Measurements from ENCODE around the gene PIK3CB.
"Not testable (repeated sequence)": the region's sequence is repeated elsewhere in the genome, so short reads cannot be mapped to it uniquely, and the experiment has no call there.

Gene PIK3CB

DNA sequence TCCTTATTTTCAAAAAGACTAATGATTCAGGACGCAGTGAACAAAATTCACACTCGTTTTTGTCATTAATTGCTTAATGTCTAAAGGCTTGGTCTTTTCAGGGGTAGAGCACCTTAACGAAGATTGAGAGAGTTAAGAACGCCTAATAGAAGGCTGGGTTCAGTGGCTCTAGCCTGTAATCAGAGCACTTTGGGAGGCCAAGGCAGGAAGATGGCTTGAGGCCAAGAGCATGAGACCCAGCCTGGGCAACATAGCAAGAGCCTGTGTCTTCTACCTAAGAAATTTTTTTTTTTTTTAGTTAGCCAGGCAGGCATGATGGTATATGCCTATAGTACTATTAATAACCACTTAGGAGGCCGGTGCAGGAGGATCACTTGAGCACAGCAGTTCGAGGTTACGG is 7.5 kb downstream of the PIK3CB start:
- no peaks in the 10 kb centered on the region for H3K9me3 ChIP-seq (ENCODE audit: insufficient read depth, low read depth, low read length)
- no peak overlapping the region for H3K9ac ChIP-seq (ENCODE audit: low read depth, low read length)
- H3K4me3 ChIP-seq (ENCODE audit: low read length), result no peak overlapping the region
- H3K36me3 ChIP-seq (ENCODE audit: insufficient read depth, low read length), result peaks cover 8% of the 10 kb centered on the region
- WGBS, result 94% methylated on average over 7 of the region's 7 CpGs
- no peak overlapping the region for H3K27ac ChIP-seq (ENCODE audit: low read depth, low read length)
- no peaks in the 10 kb centered on the region for H3K27me3 ChIP-seq (ENCODE audit: insufficient read depth, low read length)
- H3K4me1 ChIP-seq (ENCODE audit: insufficient read depth, low read length), result peaks cover 19% of the 10 kb centered on the region

DNA sequence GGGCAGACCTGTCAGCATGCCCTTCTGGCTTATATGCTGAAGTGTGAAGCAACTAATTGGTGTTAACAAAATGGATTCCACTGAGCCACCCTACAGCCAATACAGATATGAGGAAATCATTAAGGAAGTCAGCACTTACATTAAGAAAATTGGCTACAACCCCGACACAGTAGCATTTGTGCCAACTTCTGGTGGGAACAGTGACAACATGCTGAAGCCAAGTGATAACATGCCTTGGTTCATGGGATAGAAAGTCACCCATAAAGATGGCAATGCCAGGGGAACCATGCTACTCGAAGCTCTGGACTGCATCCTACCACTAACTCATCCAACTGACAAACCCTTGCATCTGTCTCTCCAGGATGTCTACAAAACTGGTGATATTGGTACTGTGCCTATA is 9.4 kb downstream of the PIK3CB start:
- 84% methylated on average over 2 of the region's 2 CpGs for WGBS
- H3K4me3 ChIP-seq (ENCODE audit: low read length), result no peak overlapping the region
- H3K9ac ChIP-seq (ENCODE audit: low read depth, low read length), result no peak overlapping the region
- H3K27me3 ChIP-seq (ENCODE audit: insufficient read depth, low read length), result no peaks in the 10 kb centered on the region
- no peak overlapping the region; the same call in 1 of the 2 replicates for H3K27ac ChIP-seq (ENCODE audit: low read depth, low read length)
- H3K36me3 ChIP-seq (ENCODE audit: insufficient read depth, low read length), result peaks cover 8% of the 10 kb centered on the region
- H3K4me1 ChIP-seq (ENCODE audit: insufficient read depth, low read length), result peaks cover 19% of the 10 kb centered on the region
- H3K9me3 ChIP-seq (ENCODE audit: insufficient read depth, low read depth, low read length), result no peaks in the 10 kb centered on the region

DNA sequence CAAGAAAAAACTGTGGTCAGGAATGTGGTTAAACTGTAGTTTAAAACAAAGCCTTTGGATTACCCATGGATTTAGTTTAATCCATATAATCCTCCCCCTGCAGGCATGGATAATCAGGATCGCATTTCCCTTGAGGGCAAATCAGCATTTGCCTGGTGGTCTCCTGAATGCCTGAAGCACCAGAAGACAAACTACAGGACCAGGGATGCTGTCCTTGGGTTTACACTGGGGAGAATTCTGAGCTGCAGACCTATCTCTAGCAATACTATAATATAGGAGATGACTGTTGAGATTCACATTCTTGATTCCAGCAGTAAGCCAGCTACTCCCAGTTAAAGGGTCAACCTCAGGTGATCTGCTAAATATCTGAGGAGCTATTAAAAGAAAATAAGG is 10.6 kb downstream of the PIK3CB start:
- peaks cover 11% of the 10 kb centered on the region for H3K36me3 ChIP-seq (ENCODE audit: insufficient read depth, low read length)
- H3K4me3 ChIP-seq (ENCODE audit: low read length), result no peak overlapping the region
- H3K27me3 ChIP-seq (ENCODE audit: insufficient read depth, low read length), result no peaks in the 10 kb centered on the region
- H3K9me3 ChIP-seq (ENCODE audit: insufficient read depth, low read depth, low read length), result no peaks in the 10 kb centered on the region
- 42% methylated on average over 1 of the region's 1 CpG for WGBS
- H3K9ac ChIP-seq (ENCODE audit: low read depth, low read length), result 0 out of 2 replicates have a peak overlapping the region, but pooled peaks have one; percentile 2
- H3K4me1 ChIP-seq (ENCODE audit: insufficient read depth, low read length), result peaks cover 19% of the 10 kb centered on the region
- peak overlapping the region; percentile 70 for H3K27ac ChIP-seq (ENCODE audit: low read depth, low read length)

DNA sequence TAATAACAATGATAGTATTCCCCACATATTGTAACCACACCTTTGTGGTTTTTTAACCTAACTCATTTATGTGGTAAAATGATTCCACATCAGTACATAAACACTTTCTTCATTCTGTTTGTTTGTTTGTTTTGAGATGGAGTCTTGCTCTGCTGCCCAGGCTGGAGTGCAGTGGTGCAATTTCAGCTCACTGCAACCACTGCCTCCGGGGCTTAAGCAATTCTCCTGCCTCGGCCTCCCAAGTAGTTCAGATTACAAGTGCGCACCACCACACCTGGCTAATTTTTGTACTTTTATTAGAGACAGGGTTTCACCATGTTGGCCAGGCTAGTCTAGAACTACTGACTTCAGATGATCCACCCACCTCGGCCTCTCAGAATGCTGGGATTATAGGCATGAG is 14.3 kb downstream of the PIK3CB start:
- H3K9ac ChIP-seq (ENCODE audit: low read depth, low read length); H3K27ac ChIP-seq (ENCODE audit: low read depth, low read length); H3K9me3 ChIP-seq (ENCODE audit: insufficient read depth, low read depth, low read length); H3K4me3 ChIP-seq (ENCODE audit: low read length); H3K27me3 ChIP-seq (ENCODE audit: insufficient read depth, low read length); H3K36me3 ChIP-seq (ENCODE audit: insufficient read depth, low read length): not testable (repeated sequence)
- WGBS, result 97% methylated on average over 4 of the region's 4 CpGs
- H3K4me1 ChIP-seq (ENCODE audit: insufficient read depth, low read length), result peaks cover 26% of the 10 kb centered on the region

DNA sequence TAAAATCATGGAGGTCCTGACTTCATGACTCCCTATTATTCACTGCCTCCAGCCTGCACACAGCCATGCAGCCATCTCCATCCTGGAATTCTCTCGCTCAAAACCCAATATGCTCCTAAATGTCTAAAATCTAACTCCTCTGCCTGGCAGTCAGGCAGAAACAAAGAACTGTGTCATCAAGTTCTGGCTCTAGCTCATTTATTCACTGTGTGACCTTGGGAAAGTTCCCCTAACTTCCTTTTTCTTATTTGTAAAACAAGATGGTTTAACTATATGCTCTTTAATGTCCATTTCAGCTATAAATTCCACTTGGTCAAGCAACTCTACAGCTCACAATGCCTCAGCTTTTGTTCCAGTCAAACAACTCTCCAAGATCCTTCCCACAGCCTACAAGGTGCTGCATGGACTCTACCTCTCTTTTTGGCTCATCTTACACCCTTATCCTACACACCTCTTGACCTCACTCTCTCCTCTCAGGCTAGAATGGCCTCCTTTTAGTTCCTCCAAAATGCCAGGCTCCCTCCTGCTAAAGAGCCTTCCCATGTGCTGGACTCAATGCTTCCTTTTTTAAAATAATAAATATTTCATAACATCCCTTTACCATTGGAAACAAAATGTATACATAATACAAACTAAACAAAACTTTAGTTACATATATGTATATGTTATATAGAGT is 16.4 kb downstream of the PIK3CB start:
- H3K36me3 ChIP-seq (ENCODE audit: insufficient read depth, low read length), result 0 out of 2 replicates have a peak, but pooled peaks cover 3% of the 10 kb centered on the region
- peaks cover 9% of the 10 kb centered on the region for H3K4me1 ChIP-seq (ENCODE audit: insufficient read depth, low read length)
- no peaks in the 10 kb centered on the region for H3K27me3 ChIP-seq (ENCODE audit: insufficient read depth, low read length)
- H3K9ac ChIP-seq (ENCODE audit: low read depth, low read length), result no peak overlapping the region
- H3K27ac ChIP-seq (ENCODE audit: low read depth, low read length), result no peak overlapping the region
- H3K4me3 ChIP-seq (ENCODE audit: low read length), result no peak overlapping the region
- 96% methylated on average over 1 of the region's 1 CpG for WGBS
- H3K9me3 ChIP-seq (ENCODE audit: insufficient read depth, low read depth, low read length), result no peaks in the 10 kb centered on the region

DNA sequence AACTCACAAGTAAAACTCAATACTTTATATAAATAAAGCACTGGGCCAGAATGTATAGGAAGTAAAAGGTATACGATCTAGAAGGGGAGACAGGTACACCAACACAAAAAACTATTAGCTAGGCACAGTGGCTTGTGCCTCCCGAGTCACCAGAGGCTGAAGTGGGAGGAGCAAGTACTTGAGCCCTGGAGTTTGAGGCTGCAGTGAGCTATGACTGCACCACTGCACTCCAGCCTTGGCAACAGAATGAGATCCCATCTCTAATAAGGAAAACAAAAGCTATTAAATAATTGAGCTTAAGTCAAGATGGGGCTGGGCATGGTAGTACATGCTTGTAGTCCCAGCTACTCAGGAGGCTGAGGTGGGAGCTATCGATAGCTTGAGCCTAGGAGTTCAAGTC is 17.0 kb downstream of the PIK3CB start:
- Histone ChIP-seq H3K4me1 (ENCODE audit: insufficient read depth, low read length) (peaks cover 7% of the 10 kb centered on the region), H3K9me3 (ENCODE audit: insufficient read depth, low read depth, low read length) (no peaks in the 10 kb centered on the region), H3K9ac (ENCODE audit: low read depth, low read length) (no peak overlapping the region), H3K4me3 (ENCODE audit: low read length) (no peak overlapping the region), H3K27ac (ENCODE audit: low read depth, low read length) (no peak overlapping the region), H3K27me3 (ENCODE audit: insufficient read depth, low read length) (no peaks in the 10 kb centered on the region), H3K36me3 (ENCODE audit: insufficient read depth, low read length) (0 out of 2 replicates have a peak, but pooled peaks cover 3% of the 10 kb centered on the region)
- WGBS, result 74% methylated on average over 2 of the region's 3 CpGs

DNA sequence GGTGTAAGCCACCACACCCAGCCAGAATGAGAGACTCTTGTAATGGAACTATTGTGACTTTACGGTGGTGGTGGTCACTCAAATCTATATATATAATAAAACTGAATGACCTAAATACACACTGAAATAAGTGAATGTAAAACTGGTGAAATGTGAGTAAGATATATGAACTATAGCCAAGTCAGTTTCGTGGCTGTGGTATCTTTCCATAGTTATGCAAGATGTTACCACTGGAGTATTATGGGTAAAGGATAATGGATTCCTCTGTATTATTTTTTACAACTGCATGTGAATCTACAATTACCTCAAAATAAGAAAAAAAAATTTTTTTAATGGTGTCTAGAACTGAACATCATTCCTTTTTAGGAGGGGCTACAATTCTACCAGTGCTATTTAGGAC is 21.9 kb downstream of the PIK3CB start:
- no peaks in the 10 kb centered on the region for H3K9me3 ChIP-seq (ENCODE audit: insufficient read depth, low read depth, low read length)
- H3K4me3 ChIP-seq (ENCODE audit: low read length), result no peak overlapping the region
- WGBS, result 94% methylated on average over 1 of the region's 2 CpGs
- no peak overlapping the region for H3K27ac ChIP-seq (ENCODE audit: low read depth, low read length)
- H3K4me1 ChIP-seq (ENCODE audit: insufficient read depth, low read length), result no peaks in the 10 kb centered on the region
- H3K36me3 ChIP-seq (ENCODE audit: insufficient read depth, low read length), result no peaks in the 10 kb centered on the region
- no peak overlapping the region for H3K9ac ChIP-seq (ENCODE audit: low read depth, low read length)
- no peaks in the 10 kb centered on the region for H3K27me3 ChIP-seq (ENCODE audit: insufficient read depth, low read length)

DNA sequence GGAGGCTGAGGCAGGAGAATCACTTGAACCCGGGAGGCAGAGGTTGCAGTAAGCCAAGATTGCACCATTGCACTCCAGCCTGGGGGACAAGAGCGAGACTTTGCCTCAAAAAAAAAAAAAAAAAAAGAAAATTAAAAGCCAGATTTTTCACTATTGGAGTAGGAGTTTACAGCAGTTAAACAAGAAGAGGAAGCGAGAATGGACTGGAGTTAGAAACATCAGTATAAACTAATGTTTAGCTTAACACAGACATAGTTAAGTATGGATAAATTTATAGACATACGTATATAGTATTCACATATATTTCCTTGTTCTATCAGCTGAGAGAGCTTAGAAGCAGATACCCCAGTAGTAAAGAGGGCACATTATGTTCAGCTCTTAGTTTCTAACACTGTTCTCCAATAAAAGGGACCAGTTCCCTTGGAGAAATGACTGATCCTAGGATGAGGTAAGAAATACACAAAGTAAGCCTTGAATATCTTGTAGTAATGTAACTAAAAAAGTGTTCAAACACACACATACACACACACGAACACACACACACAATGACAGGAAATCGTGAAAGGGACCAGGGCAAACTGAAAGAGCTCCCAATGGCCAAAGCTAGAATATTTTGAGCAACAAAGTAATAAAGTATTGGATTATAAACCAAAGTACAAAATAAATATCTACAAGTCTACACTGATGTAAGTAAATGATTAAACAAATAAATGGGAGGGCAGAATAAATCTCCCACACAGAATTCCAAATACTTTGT is 25.1 kb downstream of the PIK3CB start:
- Histone ChIP-seq H3K27me3 (ENCODE audit: insufficient read depth, low read length) (no peaks in the 10 kb centered on the region), H3K36me3 (ENCODE audit: insufficient read depth, low read length) (no peaks in the 10 kb centered on the region), H3K27ac (ENCODE audit: low read depth, low read length) (no peak overlapping the region), H3K9me3 (ENCODE audit: insufficient read depth, low read depth, low read length) (no peaks in the 10 kb centered on the region), H3K4me3 (ENCODE audit: low read length) (no peak overlapping the region), H3K9ac (ENCODE audit: low read depth, low read length) (no peak overlapping the region), H3K4me1 (ENCODE audit: insufficient read depth, low read length) (no peaks in the 10 kb centered on the region)
- 93% methylated on average over 1 of the region's 6 CpGs for WGBS

DNA sequence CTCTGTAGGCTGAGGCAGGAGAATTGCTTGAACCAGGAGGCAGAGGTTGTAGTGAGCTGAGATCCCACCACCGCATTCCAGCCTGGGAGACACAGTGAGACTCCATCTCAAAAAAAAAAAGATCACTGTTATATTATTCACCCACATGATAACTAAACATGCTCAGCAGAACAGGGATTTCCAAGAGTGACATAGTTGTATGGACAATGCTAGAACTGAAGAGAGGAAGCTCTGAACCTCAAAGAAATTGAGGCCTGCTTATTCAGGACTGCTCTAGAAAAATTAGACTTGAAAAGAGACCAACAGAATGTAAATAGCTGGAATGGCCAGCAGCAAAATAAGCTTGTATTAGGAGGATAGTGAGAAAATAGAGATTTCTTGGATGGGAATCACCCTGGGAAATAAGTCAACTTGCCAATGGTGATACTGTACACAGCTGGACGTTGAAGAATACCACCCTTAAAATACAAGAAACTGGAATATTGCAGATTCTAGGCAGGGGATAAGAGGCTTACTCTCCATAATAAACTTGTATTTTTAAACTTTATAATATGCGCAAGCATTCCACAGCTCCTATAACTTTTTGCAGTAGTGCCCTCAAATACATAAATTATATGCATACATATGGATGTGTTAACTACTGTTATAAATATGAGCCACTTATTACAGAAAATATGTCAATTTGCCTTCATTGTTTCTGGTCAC is 28.2 kb downstream of the PIK3CB start:
- Histone ChIP-seq H3K27ac (ENCODE audit: low read depth, low read length) (no peak overlapping the region), H3K27me3 (ENCODE audit: insufficient read depth, low read length) (no peaks in the 10 kb centered on the region), H3K9ac (ENCODE audit: low read depth, low read length) (no peak overlapping the region), H3K4me1 (ENCODE audit: insufficient read depth, low read length) (peaks cover 9% of the 10 kb centered on the region), H3K36me3 (ENCODE audit: insufficient read depth, low read length) (no peaks in the 10 kb centered on the region), H3K9me3 (ENCODE audit: insufficient read depth, low read depth, low read length) (no peaks in the 10 kb centered on the region), H3K4me3 (ENCODE audit: low read length) (no peak overlapping the region)
- 80% methylated on average over 3 of the region's 3 CpGs for WGBS

DNA sequence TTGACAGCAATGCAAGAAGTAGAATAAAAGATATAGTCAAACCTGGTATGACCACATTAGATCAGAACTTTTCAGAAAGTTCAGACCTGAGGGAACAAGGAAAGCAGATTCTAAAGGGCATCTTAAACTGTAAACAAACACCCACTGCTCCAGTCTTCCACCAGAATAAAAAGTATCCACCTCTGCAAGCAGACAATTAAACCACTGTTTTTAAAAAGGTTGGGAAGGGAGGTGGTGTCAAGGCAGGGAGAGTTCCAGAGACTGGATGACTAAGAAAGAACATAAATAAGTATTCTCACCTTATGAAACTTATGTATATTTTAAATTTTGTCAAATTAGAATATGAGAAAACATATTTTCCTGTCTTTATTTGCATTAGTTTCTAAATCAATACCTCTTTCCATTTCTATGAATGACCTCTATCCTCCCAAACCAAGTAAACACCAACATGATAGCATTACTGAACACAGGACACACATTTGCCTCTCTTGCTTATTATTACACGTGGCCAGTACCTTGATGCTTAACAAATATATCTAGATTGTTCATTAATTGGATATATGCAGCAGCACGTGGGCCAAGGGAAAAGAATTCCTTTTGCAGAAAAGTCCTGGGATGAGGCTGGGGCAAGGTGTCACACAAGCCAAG is 31.6 kb downstream of the PIK3CB start:
- H3K4me1 ChIP-seq (ENCODE audit: insufficient read depth, low read length), result peaks cover 9% of the 10 kb centered on the region
- no peak overlapping the region for H3K27ac ChIP-seq (ENCODE audit: low read depth, low read length)
- no peaks in the 10 kb centered on the region for H3K9me3 ChIP-seq (ENCODE audit: insufficient read depth, low read depth, low read length)
- no peaks in the 10 kb centered on the region for H3K36me3 ChIP-seq (ENCODE audit: insufficient read depth, low read length)
- H3K27me3 ChIP-seq (ENCODE audit: insufficient read depth, low read length), result no peaks in the 10 kb centered on the region
- H3K9ac ChIP-seq (ENCODE audit: low read depth, low read length), result no peak overlapping the region
- no peak overlapping the region for H3K4me3 ChIP-seq (ENCODE audit: low read length)
- 95% methylated on average over 2 of the region's 2 CpGs for WGBS

DNA sequence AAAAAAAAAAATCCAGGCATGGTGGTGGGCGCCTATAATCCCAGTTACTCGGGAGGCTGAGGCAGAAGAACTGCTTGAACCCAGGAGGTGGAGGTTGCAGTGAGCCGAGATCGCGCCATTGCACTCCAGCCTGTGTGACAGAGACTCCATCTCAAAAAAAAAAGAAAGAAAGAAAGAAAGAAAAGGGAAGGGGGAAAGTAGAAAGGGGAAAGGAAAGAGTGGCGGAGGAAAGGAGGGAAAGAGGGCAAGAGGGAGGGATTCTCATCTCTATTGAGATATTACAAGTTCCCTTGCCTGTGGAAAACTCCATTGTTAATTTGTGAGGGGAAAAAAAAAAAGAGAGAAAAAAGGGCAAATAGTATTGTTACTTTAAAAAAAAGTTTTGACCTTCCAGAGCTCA is 32.5 kb downstream of the PIK3CB start:
- not testable (repeated sequence) for H3K9me3 ChIP-seq (ENCODE audit: insufficient read depth, low read depth, low read length); H3K9ac ChIP-seq (ENCODE audit: low read depth, low read length); H3K36me3 ChIP-seq (ENCODE audit: insufficient read depth, low read length); H3K27ac ChIP-seq (ENCODE audit: low read depth, low read length); H3K4me3 ChIP-seq (ENCODE audit: low read length); H3K4me1 ChIP-seq (ENCODE audit: insufficient read depth, low read length); H3K27me3 ChIP-seq (ENCODE audit: insufficient read depth, low read length)
- over 99% methylated on average over 6 of the region's 6 CpGs for WGBS
